DMS 273 (cell line): ENCODE data around the gene KRTAP27-1.

ENCODE experiments used
- DNase-seq: peaks from one replicate; lab custom pipeline; 2025; ENCODE audit not compliant: unreplicated experiment; lab: John Stamatoyannopoulos, UW

KRTAP27-1 gene

GRCh38 chr21:30337276-30337744 is at the start of gene KRTAP27-1:
TSS of gene KRTAP27-1 (minus strand) at chr21:30337694. CDS start at chr21:30337668, 26 bp downstream.
- DNase-seq, result no peak

- no peak for DNase-seq
Measured at GRCh38 chr21:30382201-30382600, 44.7 kb upstream of the KRTAP27-1 start.

- no peak for DNase-seq
Measured at GRCh38 chr21:30372139-30372770, 34.8 kb upstream of the KRTAP27-1 start, which contains the start of gene KRTAP13-2. TSS of gene KRTAP13-2 (minus strand) at chr21:30372271. CDS start at chr21:30372213, 58 bp downstream.

GRCh38 chr21:30355906-30356305 is 18.4 kb upstream of the KRTAP27-1 start:
- no peak for DNase-seq

GRCh38 chr21:30354308-30355005 is 17.0 kb upstream of the KRTAP27-1 start:
- DNase-seq, result no peak

GRCh38 chr21:30351534-30351933 is 14.0 kb upstream of the KRTAP27-1 start:
- DNase-seq, result no peak

GRCh38 chr21:30349572-30349971 is 12.1 kb upstream of the KRTAP27-1 start:
- no peak for DNase-seq

- no peak for DNase-seq
Measured at GRCh38 chr21:30348506-30348905, 11.0 kb upstream of the KRTAP27-1 start, which contains the start of gene KRTAP23-1. TSS of gene KRTAP23-1 (minus strand) at chr21:30348606. CDS start at chr21:30348606, 0 bp downstream.

GRCh38 chr21:30345014-30345413 is 7.5 kb upstream of the KRTAP27-1 start:
- DNase-seq, result no peak

GRCh38 chr21:30340714-30341573 is 3.5 kb upstream of the KRTAP27-1 start:
- DNase-seq, result peak; percentile 62

- no peak for DNase-seq
Measured at GRCh38 chr21:30338717-30339116, 1.2 kb upstream of the KRTAP27-1 start.

- no peak for DNase-seq
Measured at GRCh38 chr21:30337772-30338171, 278 bp upstream of the KRTAP27-1 start.

GRCh38 chr21:30336596-30336995 is 898 bp downstream of the KRTAP27-1 start:
- DNase-seq, result no peak

GRCh38 chr21:30333736-30334135 is 3.8 kb downstream of the KRTAP27-1 start:
- no peak for DNase-seq

GRCh38 chr21:30332681-30333080 is 4.8 kb downstream of the KRTAP27-1 start:
- DNase-seq, result no peak

- DNase-seq, result no peak
Measured at GRCh38 chr21:30329203-30329875, 8.2 kb downstream of the KRTAP27-1 start.

GRCh38 chr21:30326390-30326789 is 11.1 kb downstream of the KRTAP27-1 start:
- DNase-seq, result no peak

- no peak for DNase-seq
Measured at GRCh38 chr21:30320215-30320614, 17.3 kb downstream of the KRTAP27-1 start, which contains the start of gene KRTAP26-1. TSS of gene KRTAP26-1 (minus strand) at chr21:30320315. CDS start at chr21:30320035, 280 bp downstream.

- DNase-seq, result no peak
Measured at GRCh38 chr21:30315701-30316100, 21.8 kb downstream of the KRTAP27-1 start.

- DNase-seq, result peak; percentile 4
Measured at GRCh38 chr21:30306884-30307283, 30.6 kb downstream of the KRTAP27-1 start.

- DNase-seq, result no peak
Measured at GRCh38 chr21:30305136-30305535, 32.4 kb downstream of the KRTAP27-1 start.
